H1 (cell line): ENCODE measurements around the gene TSPAN2. TPM values are rescaled to one million over a fixed set of nuclear protein-coding genes. Genes with fewer than 3 reads are reported as not detected.

Experiments
- PHF8 ChIP-seq: fragments of 200-600 bp; sonication (generic); conservative IDR thresholded peaks from 2 replicates; pipeline ENCODE4 v1.7.1; 2012; ENCODE audit warnings: low read depth, mild to moderate bottlenecking, inconsistent platforms, low read length, moderate library complexity
- RNF2 ChIP-seq: fragments of 200-900, 300-1000 bp; sonication (generic); IDR thresholded peaks from 2 replicates; pipeline ENCODE4 v1.7.1; 2016; ENCODE audit warnings: borderline replicate concordance, low read depth, mild to moderate bottlenecking, antibody characterized with exemption, low read length; ENCODE audit not compliant: poor library complexity, severe bottlenecking; ENCODE audit errors: missing control alignments
- polyA plus RNA-seq, 7 experiments: library from polyadenylated mRNA; depleted of rRNA in 3 of 7; stranded (reverse) in 5 of 7; unstranded in 2 of 7; fragments of >200 nt in 5 of 7; fragments of 200-250 nt in 2 of 7; gene quantifications; 1 replicate in 5 of 7; 2 replicates in 1 of 7; 4 replicates in 1 of 7; pipeline versions ENCODE4 v1.2.1 to v1.2.3, GENCODE V29; 2011 to 2013; ENCODE audit warnings: missing spikeins in 2 of 7, mixed read lengths in 2 of 7
- total RNA-seq: library from RNA; stranded (reverse); fragmentation: NEBNext Ultra II Directional; extraction: Animal tissue kit (Norgen Biotek cat#: 25700); gene quantifications from 2 replicates; pipeline ENCODE4 v1.2.1, GENCODE V29; 2021
- TF ChIP-seq, protein P1 (sequence below): IDR thresholded peaks from 2 replicates; pipeline ENCODE4 v1.6.1; 2011; ENCODE audit warnings: low read length, improper control_type of control experiment

TSPAN2 gene
- total and polyA plus RNA-seq, 2 of the 8 experiments (the other 6 are each of a cell fraction or from before 2014, with no cell fraction given), result 7.4 to 14.2 TPM

DNA sequence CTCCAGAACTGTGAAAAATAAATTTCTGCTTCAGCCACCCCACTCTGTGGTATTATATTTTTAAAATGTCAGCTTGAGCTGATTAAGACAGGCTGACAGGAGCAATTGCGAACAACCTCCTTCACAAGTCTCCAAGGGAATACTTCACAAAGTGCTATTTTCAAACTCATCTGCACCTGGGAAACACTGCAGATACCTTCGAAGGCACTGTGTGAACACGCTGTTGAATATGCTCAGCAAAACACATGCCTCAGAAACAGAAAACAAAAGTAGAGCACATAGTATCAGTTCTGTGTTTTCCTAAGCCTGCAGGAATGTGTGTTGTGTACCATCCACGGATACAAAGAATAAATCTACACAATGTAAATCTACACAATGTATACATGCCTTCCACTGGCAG lies 10.6 kb downstream of the TSPAN2 start (continued):
- TF ChIP-seq, protein P1, sequence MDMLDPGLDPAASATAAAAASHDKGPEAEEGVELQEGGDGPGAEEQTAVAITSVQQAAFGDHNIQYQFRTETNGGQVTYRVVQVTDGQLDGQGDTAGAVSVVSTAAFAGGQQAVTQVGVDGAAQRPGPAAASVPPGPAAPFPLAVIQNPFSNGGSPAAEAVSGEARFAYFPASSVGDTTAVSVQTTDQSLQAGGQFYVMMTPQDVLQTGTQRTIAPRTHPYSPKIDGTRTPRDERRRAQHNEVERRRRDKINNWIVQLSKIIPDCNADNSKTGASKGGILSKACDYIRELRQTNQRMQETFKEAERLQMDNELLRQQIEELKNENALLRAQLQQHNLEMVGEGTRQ, result no peak
- TF ChIP-seq RNF2 (no peak), PHF8 (no peak)
- TF ChIP-seq, all 59 proteins: peak for 0
